HG03354 (cell line): ENCODE measurements around the gene FBXO41.
"Not testable (repeated sequence)": the region's sequence is repeated elsewhere in the genome, so short reads cannot be mapped to it uniquely, and the experiment has no call there.

Experiments used
- ATAC-seq: cut with Tn5 transposase; IDR thresholded peaks from one replicate; pipeline ENCODE4 v1.9.1; 2021; ENCODE audit warnings: mild to moderate bottlenecking; ENCODE audit not compliant: unreplicated experiment, poor library complexity, severe bottlenecking

The FBXO41 gene

GRCh38 chr2:73264332-73264606, 20.0 kb downstream of the FBXO41 start:
- ATAC-seq = no peak

- no peak for ATAC-seq
Observed at GRCh38 chr2:73263540-73264331, 20.5 kb downstream of the FBXO41 start.

GRCh38 chr2:73262691-73263429, 21.4 kb downstream of the FBXO41 start:
- not testable (repeated sequence) for ATAC-seq

- no peak for ATAC-seq
Observed at GRCh38 chr2:73262108-73262651, 22.1 kb downstream of the FBXO41 start.

GRCh38 chr2:73260338-73260984, 23.8 kb downstream of the FBXO41 start:
- ATAC-seq = no peak

GRCh38 chr2:73259704-73260337, 24.5 kb downstream of the FBXO41 start:
- ATAC-seq = no peak

- ATAC-seq = no peak
Observed at GRCh38 chr2:73259276-73259675, 25.0 kb downstream of the FBXO41 start.

GRCh38 chr2:73258913-73259215, 25.4 kb downstream of the FBXO41 start:
- ATAC-seq = no peak

GRCh38 chr2:73258186-73258912, 25.9 kb downstream of the FBXO41 start:
- ATAC-seq = no peak

GRCh38 chr2:73257425-73258125, 26.7 kb downstream of the FBXO41 start:
- no peak for ATAC-seq

GRCh38 chr2:73257021-73257420, 27.3 kb downstream of the FBXO41 start:
- no peak for ATAC-seq

GRCh38 chr2:73256618-73256922, 27.7 kb downstream of the FBXO41 start:
- no peak for ATAC-seq

- no peak for ATAC-seq
Observed at GRCh38 chr2:73255907-73256617, 28.2 kb downstream of the FBXO41 start.

GRCh38 chr2:73255007-73255644, 29.2 kb downstream of the FBXO41 start:
- ATAC-seq = no peak

- no peak for ATAC-seq
Observed at GRCh38 chr2:73254343-73255006, 29.8 kb downstream of the FBXO41 start.

- no peak for ATAC-seq
Observed at GRCh38 chr2:73253901-73254300, 30.4 kb downstream of the FBXO41 start.

- no peak for ATAC-seq
Observed at GRCh38 chr2:73253400-73253799, 30.9 kb downstream of the FBXO41 start.
